ENCODE measurements around the gene GDNF.
"Not testable (repeated sequence)": the region's sequence is repeated elsewhere in the genome, so short reads cannot be mapped to it uniquely, and the experiment has no call there.

Gene GDNF, protein sequence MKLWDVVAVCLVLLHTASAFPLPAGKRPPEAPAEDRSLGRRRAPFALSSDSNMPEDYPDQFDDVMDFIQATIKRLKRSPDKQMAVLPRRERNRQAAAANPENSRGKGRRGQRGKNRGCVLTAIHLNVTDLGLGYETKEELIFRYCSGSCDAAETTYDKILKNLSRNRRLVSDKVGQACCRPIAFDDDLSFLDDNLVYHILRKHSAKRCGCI

DNA sequence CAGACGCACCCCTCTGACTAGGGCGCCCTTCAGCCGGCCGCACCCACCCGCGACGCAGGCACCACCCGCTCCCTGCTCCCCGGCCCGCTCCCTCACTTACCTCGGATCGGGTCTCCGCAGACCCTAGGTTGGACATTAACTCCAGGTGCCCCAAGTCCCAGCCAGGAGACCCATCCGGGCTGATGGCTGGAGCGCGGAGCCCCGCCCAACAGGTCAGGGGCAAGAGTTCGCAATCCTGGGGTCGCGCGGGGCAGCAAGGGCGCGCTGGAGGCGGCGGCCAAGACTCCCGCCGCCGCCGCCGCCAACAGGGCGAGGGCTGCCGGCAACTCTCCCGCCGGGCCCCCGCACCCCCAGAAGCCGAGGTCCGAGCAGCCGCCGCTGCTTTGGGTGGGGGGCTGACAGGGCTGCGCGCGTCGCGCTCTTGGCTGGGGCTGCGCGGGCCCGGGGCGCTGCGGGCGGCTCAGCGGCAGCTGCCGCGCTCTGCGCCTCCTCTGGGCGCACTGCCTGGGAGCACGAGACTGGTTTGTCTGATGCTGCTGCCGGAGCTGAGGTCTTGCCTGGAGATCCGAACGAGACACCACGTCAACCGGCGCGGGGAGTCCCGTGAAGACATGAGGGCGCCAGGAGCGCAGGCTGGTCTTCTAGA is at the start of gene GDNF:
GDNF (minus strand) TSS at position 635 of the 646 bp plus-strand sequence. CDS start 5,245 bp downstream, outside the sequence.
- DNase-seq (ENCODE audit: low read depth in 2 of 2) = no peak

DNA sequence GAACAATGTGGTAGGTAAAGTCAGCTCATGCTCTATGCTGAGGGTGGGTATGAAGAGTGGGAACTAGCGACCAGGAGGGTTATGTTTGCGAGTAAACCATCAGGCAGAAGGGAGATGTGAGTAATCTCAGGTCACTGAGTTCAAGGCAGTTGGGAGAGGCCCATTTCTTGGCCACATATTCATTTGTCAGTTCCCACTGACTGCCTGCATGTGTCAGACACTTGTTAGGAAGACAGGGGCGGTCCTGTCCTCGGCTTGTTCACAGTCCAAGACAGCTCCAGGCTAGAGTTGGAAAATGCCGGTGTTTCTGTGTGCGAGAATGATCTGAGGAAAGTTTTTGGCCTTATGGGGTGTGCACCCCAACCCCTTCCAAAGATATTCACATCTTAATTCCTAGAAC is 48.6 kb upstream of the GDNF start:
- DNase-seq (ENCODE audit: low read depth in 2 of 2) = no peak

DNA sequence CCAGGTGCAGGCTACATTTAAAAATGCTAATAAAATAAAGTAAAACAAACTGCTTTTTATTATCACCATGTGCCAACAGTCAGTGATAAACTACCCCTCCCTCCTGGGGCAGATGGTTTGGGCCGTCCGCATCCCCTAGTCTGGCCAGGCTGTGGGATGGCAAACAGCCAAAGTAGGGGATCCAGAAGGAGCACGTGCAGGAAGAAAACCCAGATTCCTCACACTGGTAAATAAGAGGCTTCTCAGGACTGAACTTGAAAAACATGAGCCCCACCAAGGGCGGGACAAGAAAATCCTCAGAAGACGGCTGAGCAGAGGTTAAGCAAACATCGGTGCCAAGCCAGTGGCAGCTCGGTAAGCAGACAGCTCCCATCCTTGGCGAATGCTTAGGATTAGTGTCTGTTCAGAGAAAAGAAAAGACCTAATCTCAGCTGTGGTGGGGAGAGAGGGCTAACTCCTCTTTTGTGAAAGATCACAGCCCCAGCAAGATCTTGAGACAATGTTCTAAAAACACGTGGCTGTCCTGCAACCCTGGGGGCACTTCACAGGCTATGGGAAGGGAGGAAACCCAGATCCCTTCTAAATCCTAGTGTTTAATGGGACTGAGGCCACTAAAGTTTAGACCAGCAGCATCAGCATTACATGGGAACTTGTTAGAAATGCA is 46.5 kb upstream of the GDNF start:
- DNase-seq (ENCODE audit: low read depth in 2 of 2) = no peak

GRCh38 chr5:37882636-37883035 is 42.8 kb upstream of the GDNF start:
- DNase-seq (ENCODE audit: low read depth in 2 of 2) = no peak

GRCh38 chr5:37881359-37881758 is 41.5 kb upstream of the GDNF start:
- DNase-seq (ENCODE audit: low read depth in 2 of 2) = no peak

- no peak for DNase-seq (ENCODE audit: low read depth in 2 of 2)
Observed at GRCh38 chr5:37876943-37877342, 37.1 kb upstream of the GDNF start.

- no peak for DNase-seq (ENCODE audit: low read depth in 2 of 2)
Observed at GRCh38 chr5:37876245-37876644, 36.4 kb upstream of the GDNF start.

GRCh38 chr5:37875051-37875787 is 35.4 kb upstream of the GDNF start:
- no peak for DNase-seq (ENCODE audit: low read depth in 2 of 2)

GRCh38 chr5:37873988-37874387 is 34.1 kb upstream of the GDNF start:
- DNase-seq (ENCODE audit: low read depth in 2 of 2) = no peak

DNA sequence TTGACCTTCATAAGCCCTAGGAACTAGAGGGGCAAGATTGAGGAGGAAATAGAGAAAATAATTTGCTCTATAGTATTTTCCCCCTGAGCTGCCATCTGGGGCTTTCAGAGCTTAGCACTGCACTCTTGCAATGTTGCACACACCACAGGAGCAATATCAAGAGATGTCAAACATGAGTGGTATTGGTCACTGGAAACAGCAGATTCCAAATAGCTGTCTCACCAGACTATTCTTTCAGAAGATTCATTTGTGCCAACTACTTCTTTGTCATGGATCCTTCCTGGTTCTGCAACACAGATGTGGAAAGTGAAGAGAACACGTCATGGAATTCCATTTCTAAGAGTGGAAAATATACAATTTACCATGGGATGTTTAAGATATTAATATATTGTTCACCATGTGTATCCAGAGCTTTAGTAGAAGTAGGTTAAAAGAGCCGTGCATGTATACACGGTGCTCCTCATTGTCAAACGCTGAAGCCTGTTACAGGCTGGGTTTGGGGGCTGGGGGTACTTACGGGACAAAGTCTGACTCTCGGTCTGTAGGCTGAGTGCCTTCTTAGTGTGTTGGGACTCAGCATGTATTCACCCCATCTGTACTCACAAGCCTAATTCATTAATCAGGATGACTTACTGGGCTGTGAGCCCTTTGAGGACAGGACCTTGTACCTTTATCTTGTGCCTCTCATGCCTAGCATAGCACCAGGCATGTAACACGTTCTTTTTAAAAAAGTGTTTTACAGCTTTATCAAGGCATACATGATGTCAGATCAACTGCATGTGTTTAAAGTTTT is 31.4 kb upstream of the GDNF start:
- no peak for DNase-seq (ENCODE audit: low read depth in 2 of 2)

- no peak for DNase-seq (ENCODE audit: low read depth in 2 of 2)
Observed at GRCh38 chr5:37869216-37869615, 29.4 kb upstream of the GDNF start.

DNA sequence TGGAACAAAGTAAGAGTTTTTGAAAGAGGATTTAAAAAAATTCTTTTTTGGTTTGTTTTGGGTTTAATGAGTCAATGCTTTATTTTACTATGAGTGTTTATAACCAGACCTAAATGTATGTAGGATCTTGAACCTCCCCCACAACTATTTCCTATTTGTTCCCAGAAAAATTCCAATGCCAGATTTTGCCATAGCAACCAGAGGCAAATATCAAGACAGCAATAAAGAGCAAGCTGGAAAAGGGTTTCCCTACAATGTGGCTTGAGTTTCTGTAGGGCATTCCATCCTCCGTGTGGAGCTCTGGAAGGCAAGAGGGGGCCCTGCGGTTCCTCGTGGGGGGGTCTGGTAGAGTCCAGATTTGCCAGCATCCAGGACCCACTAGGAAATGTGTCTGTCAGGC is 27.8 kb upstream of the GDNF start:
- no peak for DNase-seq (ENCODE audit: low read depth in 2 of 2)

GRCh38 chr5:37862907-37863306 is 23.1 kb upstream of the GDNF start:
- not testable (repeated sequence) for DNase-seq (ENCODE audit: low read depth in 2 of 2)

GRCh38 chr5:37860206-37860605 is 20.4 kb upstream of the GDNF start:
- DNase-seq (ENCODE audit: low read depth in 2 of 2) = no peak

GRCh38 chr5:37859805-37860204 is 20.0 kb upstream of the GDNF start:
- no peak for DNase-seq (ENCODE audit: low read depth in 2 of 2)

DNA sequence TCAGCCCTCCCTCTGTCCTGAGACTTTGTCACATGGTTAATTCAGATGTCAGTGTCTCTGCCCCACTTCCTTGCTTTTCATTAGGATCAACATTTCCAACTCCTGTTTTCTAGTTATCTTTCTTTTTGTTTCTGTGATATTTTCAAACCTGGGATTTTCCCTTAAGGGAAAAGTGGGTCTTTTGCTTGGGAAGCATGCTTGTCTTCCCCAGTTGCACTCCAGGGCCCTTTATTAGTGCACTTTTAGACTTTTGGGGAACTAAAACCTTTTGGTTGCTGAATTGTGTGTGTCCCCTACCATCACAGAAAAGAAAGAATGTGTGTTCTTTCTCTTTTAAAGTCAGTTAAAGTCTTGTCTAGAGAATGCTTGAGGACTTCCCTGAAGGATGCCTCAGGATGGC is 18.4 kb upstream of the GDNF start:
- no peak for DNase-seq (ENCODE audit: low read depth in 2 of 2)

- DNase-seq (ENCODE audit: low read depth in 2 of 2) = no peak
Observed at GRCh38 chr5:37857696-37858095, 17.9 kb upstream of the GDNF start.

- DNase-seq (ENCODE audit: low read depth in 2 of 2) = no peak
Observed at GRCh38 chr5:37855438-37855837, 15.6 kb upstream of the GDNF start.

DNA sequence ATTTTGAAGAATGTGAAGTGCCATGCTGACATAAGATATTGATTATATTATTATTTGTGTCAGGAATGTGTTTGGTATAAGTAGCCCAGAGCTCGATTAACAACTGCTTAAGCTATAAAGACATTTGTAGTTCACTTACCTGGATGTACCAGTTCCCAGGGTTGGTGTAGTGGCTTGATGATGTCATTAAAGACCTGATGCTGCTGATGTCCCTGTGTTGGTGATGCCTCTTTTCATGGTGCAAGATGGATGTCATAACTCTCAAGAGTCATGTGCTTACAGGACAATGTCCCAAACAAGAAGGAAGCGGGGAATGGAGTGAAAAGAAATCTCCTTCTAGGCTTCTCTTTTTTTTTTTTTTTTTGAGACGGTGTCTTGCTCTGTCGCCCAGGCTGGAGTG is 11.5 kb upstream of the GDNF start:
- DNase-seq (ENCODE audit: low read depth in 2 of 2) = no peak

GRCh38 chr5:37850226-37850865 is 10.5 kb upstream of the GDNF start:
- DNase-seq (ENCODE audit: low read depth in 2 of 2) = no peak

- DNase-seq (ENCODE audit: low read depth in 2 of 2) = no peak
Observed at GRCh38 chr5:37849641-37850040, 9.8 kb upstream of the GDNF start.

All from stimulated activated CD8-positive, alpha-beta memory T cell treated with anti-CD3 and anti-CD28 coated beads, Interleukin-2, amount 100 ng/mL, for 1 hour (primary cell).